Measurements from ENCODE around the gene PLA2G4F.

DNA sequence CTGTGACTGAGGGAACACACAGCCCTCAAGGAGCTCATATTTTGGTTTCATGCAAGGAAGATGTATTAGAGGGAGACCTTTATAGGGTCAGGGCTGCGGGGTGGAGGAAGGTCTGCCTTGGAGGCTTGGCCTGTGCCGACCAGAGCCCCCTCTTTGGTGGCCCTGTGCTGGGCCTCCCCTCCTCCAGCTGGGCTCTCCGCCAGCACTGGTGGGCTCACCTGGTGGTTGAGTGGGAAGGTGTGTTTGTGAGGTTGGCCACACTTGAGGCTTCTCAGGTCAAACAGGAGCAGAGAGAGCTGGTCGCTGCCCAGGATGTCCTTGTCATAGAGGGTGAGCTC, 2.6 kb downstream of the PLA2G4F start:
- TF ChIP-seq, protein P1, sequence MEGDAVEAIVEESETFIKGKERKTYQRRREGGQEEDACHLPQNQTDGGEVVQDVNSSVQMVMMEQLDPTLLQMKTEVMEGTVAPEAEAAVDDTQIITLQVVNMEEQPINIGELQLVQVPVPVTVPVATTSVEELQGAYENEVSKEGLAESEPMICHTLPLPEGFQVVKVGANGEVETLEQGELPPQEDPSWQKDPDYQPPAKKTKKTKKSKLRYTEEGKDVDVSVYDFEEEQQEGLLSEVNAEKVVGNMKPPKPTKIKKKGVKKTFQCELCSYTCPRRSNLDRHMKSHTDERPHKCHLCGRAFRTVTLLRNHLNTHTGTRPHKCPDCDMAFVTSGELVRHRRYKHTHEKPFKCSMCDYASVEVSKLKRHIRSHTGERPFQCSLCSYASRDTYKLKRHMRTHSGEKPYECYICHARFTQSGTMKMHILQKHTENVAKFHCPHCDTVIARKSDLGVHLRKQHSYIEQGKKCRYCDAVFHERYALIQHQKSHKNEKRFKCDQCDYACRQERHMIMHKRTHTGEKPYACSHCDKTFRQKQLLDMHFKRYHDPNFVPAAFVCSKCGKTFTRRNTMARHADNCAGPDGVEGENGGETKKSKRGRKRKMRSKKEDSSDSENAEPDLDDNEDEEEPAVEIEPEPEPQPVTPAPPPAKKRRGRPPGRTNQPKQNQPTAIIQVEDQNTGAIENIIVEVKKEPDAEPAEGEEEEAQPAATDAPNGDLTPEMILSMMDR (IDR thresholded peaks at IDR 0.05 in 2 of 3, conservative IDR thresholded peaks at IDR 0.05 in 1 of 3; ENCODE audit: borderline replicate concordance in 1 of 3, insufficient read depth in 1 of 3, low read depth in 2 of 3, low read length in 2 of 3) = no peak
- no peak for TF ChIP-seq YY1 (IDR thresholded peaks at IDR 0.05; ENCODE audit: extremely low read depth, insufficient replicate concordance, low read depth, low read length)
- no peak for TF ChIP-seq POLR2AphosphoS5 (IDR thresholded peaks at IDR 0.05; ENCODE audit: low read depth, low read length)
- TF ChIP-seq EZH2phosphoT487 (IDR thresholded peaks at IDR 0.05; ENCODE audit: borderline replicate concordance) = no peak

All from HCT116 (cell line).